GM19035 (cell line): Measurements from ENCODE around the gene HNRNPR.
"Not testable (repeated sequence)": the region's sequence is repeated elsewhere in the genome, so short reads cannot be mapped to it uniquely, and the experiment has no call there.

Experiments
- ATAC-seq: cut with Tn5 transposase; IDR thresholded peaks from one replicate; pipeline ENCODE4 v1.9.1; 2021; ENCODE audit not compliant: unreplicated experiment

HNRNPR gene

GRCh38 chr1:23257371-23257770 lies 86.7 kb downstream of the HNRNPR start:
- not testable (repeated sequence) for ATAC-seq
